LNCaP clone FGC (cell line): ENCODE measurements around the gene IQSEC1.

Source experiments
- DNase-seq: peaks from one replicate; pipeline ENCODE4 v3.0.0-alpha.2; 2011; ENCODE audit warnings: low read depth
- H3K4me3 ChIP-seq: 2 replicates; pipeline ENCODE4 v1.5.1; 2011; ENCODE audit warnings: mild to moderate bottlenecking, low read depth, low read length, control low read depth
- CTCF ChIP-seq: IDR thresholded peaks from 2 replicates; pipeline ENCODE4 v1.5.1; 2012; ENCODE audit warnings: mild to moderate bottlenecking; ENCODE audit not compliant: control insufficient read depth, insufficient read depth; ENCODE audit errors: extremely low read depth

Gene IQSEC1

GRCh38 chr3:13006216-13006990, 66.8 kb downstream of the IQSEC1 start:
- TF ChIP-seq CTCF, result no peak
- no peak overlapping the region for H3K4me3 ChIP-seq
- DNase-seq, result no peak

- no peak for DNase-seq
- H3K4me3 ChIP-seq, result no peak overlapping the region
- TF ChIP-seq CTCF, result no peak
These were observed 67.9 kb downstream of the IQSEC1 start for GRCh38 chr3:13005301-13005700.

- no peak overlapping the region for H3K4me3 ChIP-seq
- no peak for TF ChIP-seq CTCF
- DNase-seq, result no peak
These were observed 68.9 kb downstream of the IQSEC1 start for GRCh38 chr3:13004376-13004775.

- no peak overlapping the region for H3K4me3 ChIP-seq
- TF ChIP-seq CTCF, result no peak
These were observed 69.6 kb downstream of the IQSEC1 start for GRCh38 chr3:13003608-13004007.

GRCh38 chr3:13002398-13003124, 70.7 kb downstream of the IQSEC1 start:
- TF ChIP-seq CTCF, result no peak
- no peak for DNase-seq
- no peak overlapping the region for H3K4me3 ChIP-seq

More at GRCh38 chr3:13003608-13004007, 69.6 kb downstream of the IQSEC1 start:
- DNase-seq, result no peak

- no peak overlapping the region for H3K4me3 ChIP-seq
- no peak for TF ChIP-seq CTCF
These were observed 73.8 kb downstream of the IQSEC1 start for GRCh38 chr3:12999147-13000140.

More at GRCh38 chr3:12999147-13000140, 73.8 kb downstream of the IQSEC1 start:
- no peak for DNase-seq
